ENCODE data around the gene KRT74.

- no peak for TF ChIP-seq CTCF (IDR thresholded peaks at IDR 0.05)
- TF ChIP-seq POLR2A (IDR thresholded peaks at IDR 0.05), result no peak
Observed at GRCh38 chr12:52585946-52586345, 12.3 kb upstream of the KRT74 start.

Measured in Peyer's patch (tissue), 4 donors.